ENCODE measurements around the gene CORO2B. TPM values are rescaled to one million over a fixed set of nuclear protein-coding genes. Genes with fewer than 3 reads are reported as not detected.

The CORO2B gene
- polyA plus RNA-seq, 1 of the 3 experiments (the other 2 are of a cell fraction), result 3.6 TPM

- no peak overlapping the region for H3K4me2 ChIP-seq
- 84% methylated on average over 3 of the region's 3 CpGs for WGBS (ENCODE audit: low lambda C conversion rate)
- no peaks in the 10 kb centered on the region for H3K9me2 ChIP-seq
- H4K20me1 ChIP-seq (ENCODE audit: insufficient read depth), result no peaks in the 10 kb centered on the region
- H3K9ac ChIP-seq, result no peak overlapping the region
- H3K4me3 ChIP-seq (ENCODE audit: low read depth in 2 of 2, low read length in 1 of 2), result no peak overlapping the region
- H3K79me2 ChIP-seq (ENCODE audit: insufficient read depth), result no peaks in the 10 kb centered on the region
- peaks cover 0 to 3% of the 10 kb centered on the region in 2 experiments; a peak in 1 of 4 replicates for H3K4me1 ChIP-seq (ENCODE audit: control insufficient read depth in 1 of 2, insufficient read depth in 2 of 2, low read depth in 1 of 2, low read length in 1 of 2)
- no peak for DNase-seq
- H3K27ac ChIP-seq (ENCODE audit: low read depth in 2 of 2, low read length in 1 of 2), result no peak overlapping the region
- no peaks in the 10 kb centered on the region for H3K9me3 ChIP-seq
- ChIA-PET POLR2A (no interaction called here), CTCF (no interaction called here)
- no peaks in the 10 kb centered on the region for H3K27me3 ChIP-seq (ENCODE audit: insufficient read depth)
- peaks cover 12% of the 10 kb centered on the region for H3F3A ChIP-seq (replicated peaks; ENCODE audit: insufficient read depth)
- H2AFZ ChIP-seq (ENCODE audit: low read depth), result no peak overlapping the region
- no peak for TF ChIP-seq MXI1 (IDR thresholded peaks at IDR 0.05; ENCODE audit: low read depth, low read length)
- TF ChIP-seq GABPA (IDR thresholded peaks at IDR 0.05; ENCODE audit: low read depth), result no peak
- TF ChIP-seq MAX (IDR thresholded peaks at IDR 0.05; ENCODE audit: low read depth), result no peak
- no peak for TF ChIP-seq FOXJ3 (CRISPR knock-in tag; IDR thresholded peaks at IDR 0.05)
- no peak for TF ChIP-seq RAD21 (IDR thresholded peaks at IDR 0.05; ENCODE audit: low read length)
- no peak for TF ChIP-seq ZBTB33 (IDR thresholded peaks at IDR 0.05; ENCODE audit: borderline replicate concordance, low read depth)
- TF ChIP-seq USF2 (IDR thresholded peaks at IDR 0.05; ENCODE audit: borderline replicate concordance, low read depth, low read length), result no peak
- TF ChIP-seq IRF3 (IDR thresholded peaks at IDR 0.05; ENCODE audit: low read depth, low read length), result no peak
- no peak for TF ChIP-seq NRF1 (IDR thresholded peaks at IDR 0.05; ENCODE audit: low read depth, low read length)
- no peak for TF ChIP-seq FOSL2 (IDR thresholded peaks at IDR 0.05; ENCODE audit: borderline replicate concordance, low read depth)
- no peak for TF ChIP-seq NFIC (IDR thresholded peaks at IDR 0.05; ENCODE audit: borderline replicate concordance)
- TF ChIP-seq TCF12 (IDR thresholded peaks at IDR 0.05), result no peak
- TF ChIP-seq YY1 (IDR thresholded peaks at IDR 0.05; ENCODE audit: low read depth), result no peak
- H3K36me3 ChIP-seq (replicated peaks in 1 of 2; ENCODE audit: control insufficient read depth in 1 of 2, insufficient read depth in 2 of 2, low read length in 1 of 2), result peaks cover 21% of the 10 kb centered on the region in 2 experiments
Measured at GRCh38 chr15:68774521-68775235, 195.9 kb downstream of the CORO2B start.

GRCh38 chr15:68775236-68775577, 196.4 kb downstream of the CORO2B start:
- Histone ChIP-seq H3K36me3 (replicated peaks in 1 of 2; ENCODE audit: control insufficient read depth in 1 of 2, insufficient read depth in 2 of 2, low read length in 1 of 2) (peaks cover 21 to 24% of the 10 kb centered on the region in 2 experiments), H3K79me2 (ENCODE audit: insufficient read depth) (no peaks in the 10 kb centered on the region), H2AFZ (ENCODE audit: low read depth) (no peak overlapping the region), H3K4me2 (no peak overlapping the region), H3K9me3 (no peaks in the 10 kb centered on the region), H3K9me2 (no peaks in the 10 kb centered on the region), H3K27me3 (ENCODE audit: insufficient read depth) (no peaks in the 10 kb centered on the region), H3K27ac (ENCODE audit: low read depth in 2 of 2, low read length in 1 of 2) (no peak overlapping the region), H3F3A (replicated peaks; ENCODE audit: insufficient read depth) (peaks cover 12% of the 10 kb centered on the region), H3K4me1 (ENCODE audit: control insufficient read depth in 1 of 2, insufficient read depth in 2 of 2, low read depth in 1 of 2, low read length in 1 of 2) (peaks cover 0 to 2% of the 10 kb centered on the region in 2 experiments; a peak in 1 of 4 replicates), H3K4me3 (ENCODE audit: low read depth in 2 of 2, low read length in 1 of 2) (no peak overlapping the region), H3K9ac (no peak overlapping the region), H4K20me1 (ENCODE audit: insufficient read depth) (no peaks in the 10 kb centered on the region)
- POLR2A ChIA-PET, result no interaction called here
- no peak for DNase-seq
- CTCF ChIA-PET, result interaction anchor here (0.8 kb wide), 1 partner anchor 102 kb away, joined by 3 read pairs; no protein-coding TSS in a partner anchor
- WGBS (ENCODE audit: low lambda C conversion rate), result 77% methylated on average over 3 of the region's 3 CpGs
- no peak for TF ChIP-seq USF1 (IDR thresholded peaks at IDR 0.05; ENCODE audit: borderline replicate concordance, low read depth)
- no peak for TF ChIP-seq JUND (IDR thresholded peaks at IDR 0.05)
- TF ChIP-seq CHD2 (IDR thresholded peaks at IDR 0.05; ENCODE audit: low read length, partially characterized antibody), result no peak
- no peak for TF ChIP-seq ELF1 (IDR thresholded peaks at IDR 0.05)
- no peak for TF ChIP-seq NFIC (IDR thresholded peaks at IDR 0.05; ENCODE audit: borderline replicate concordance)
- TF ChIP-seq FOXJ3 (CRISPR knock-in tag; IDR thresholded peaks at IDR 0.05), result no peak
- TF ChIP-seq MAX (IDR thresholded peaks at IDR 0.05; ENCODE audit: low read depth), result no peak
- TF ChIP-seq TEAD4 (IDR thresholded peaks at IDR 0.05; ENCODE audit: borderline replicate concordance, insufficient read depth), result no peak
- no peak for TF ChIP-seq EP300 (IDR thresholded peaks at IDR 0.05; ENCODE audit: borderline replicate concordance in 1 of 2, low read depth in 1 of 2, low read length in 1 of 2)
- TF ChIP-seq RFX5 (IDR thresholded peaks at IDR 0.05; ENCODE audit: low read length), result no peak
- no peak for TF ChIP-seq SIN3A (IDR thresholded peaks at IDR 0.05; ENCODE audit: borderline replicate concordance, low read depth, low read length)
- no peak for TF ChIP-seq USF2 (IDR thresholded peaks at IDR 0.05; ENCODE audit: borderline replicate concordance, low read depth, low read length)
- no peak for TF ChIP-seq MEF2A (IDR thresholded peaks at IDR 0.05; ENCODE audit: borderline replicate concordance, low read depth)
